Activated naive CD4-positive, alpha-beta T cell treated with anti-CD3 and anti-CD28 coated beads, Interleukin-2, amount 50 U/mL, for 24 hours (primary cell): ENCODE results near the gene ODF2.
"Not testable (repeated sequence)": the region's sequence is repeated elsewhere in the genome, so short reads cannot be mapped to it uniquely, and the experiment has no call there.

Source experiments
- H3K27ac Mint-ChIP-seq: one replicate; pipeline ENCODE4 v1.8.0; 2021; ENCODE audit warnings: mild to moderate bottlenecking, mixed read lengths
- H3K27me3 Mint-ChIP-seq: one replicate; pipeline ENCODE4 v1.8.0; 2021; ENCODE audit warnings: mixed read lengths
- H3K36me3 Mint-ChIP-seq: one replicate; pipeline ENCODE4 v1.8.0; 2021; ENCODE audit warnings: mixed read lengths
- H3K4me1 Mint-ChIP-seq: one replicate; pipeline ENCODE4 v1.8.0; 2021; ENCODE audit warnings: mixed read lengths
- H3K4me3 Mint-ChIP-seq: one replicate; pipeline ENCODE4 v1.8.0; 2021; ENCODE audit warnings: mild to moderate bottlenecking, mixed read lengths
- H3K9me3 Mint-ChIP-seq: one replicate; pipeline ENCODE4 v1.8.0; 2021; ENCODE audit warnings: mixed read lengths

The ODF2 gene

GRCh38 chr9:128455849-128456612, at the start of gene ODF2:
Gene ODF2, plus strand, starts transcription at chr9:128456006. Its CDS starts 86 bp downstream, at chr9:128456092.
- Mint-ChIP-seq H3K4me1 (peaks cover 12% of the 10 kb centered on the region), H3K27me3 (no peaks in the 10 kb centered on the region), H3K27ac (peak within 1 kb of the TSS; percentile 85), H3K36me3 (no peaks in the 10 kb centered on the region), H3K9me3 (no peaks in the 10 kb centered on the region), H3K4me3 (peak within 1 kb of the TSS; percentile 93)

GRCh38 chr9:128406848-128407391, 48.9 kb upstream of the ODF2 start:
- no peaks in the 10 kb centered on the region for H3K36me3 Mint-ChIP-seq
- no peaks in the 10 kb centered on the region for H3K4me1 Mint-ChIP-seq
- no peak overlapping the region for H3K27ac Mint-ChIP-seq
- H3K9me3 Mint-ChIP-seq, result no peaks in the 10 kb centered on the region
- peaks cover 8% of the 10 kb centered on the region for H3K27me3 Mint-ChIP-seq
- H3K4me3 Mint-ChIP-seq, result no peak overlapping the region

DNA sequence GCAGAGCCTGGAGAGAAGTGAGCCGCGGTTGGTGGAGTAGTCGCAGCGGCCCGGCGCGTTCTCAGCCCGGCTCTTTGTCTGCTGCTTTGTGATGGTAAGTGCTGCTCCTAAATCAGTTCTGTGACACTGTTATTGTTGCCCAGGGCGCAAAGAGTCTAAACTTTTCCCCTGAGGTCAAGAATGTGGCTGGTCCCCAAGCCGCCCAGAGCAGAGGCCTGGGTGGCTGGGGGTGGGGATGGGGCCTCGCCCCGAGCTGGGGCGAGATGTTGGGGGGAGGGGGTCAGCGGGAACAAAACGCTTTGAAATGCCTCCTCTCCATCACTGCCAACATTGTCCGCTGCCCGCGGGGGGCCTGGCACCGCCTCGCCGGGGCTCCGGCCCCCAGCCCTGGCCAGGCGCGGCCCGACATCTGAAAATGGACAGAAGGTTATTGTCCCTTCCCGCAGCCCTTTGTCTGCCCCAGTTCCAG, 46.8 kb upstream of the ODF2 start:
- Mint-ChIP-seq H3K27ac (no peak overlapping the region), H3K36me3 (no peaks in the 10 kb centered on the region), H3K27me3 (peaks cover 11% of the 10 kb centered on the region), H3K4me1 (no peaks in the 10 kb centered on the region), H3K9me3 (no peaks in the 10 kb centered on the region), H3K4me3 (no peak overlapping the region)

- H3K27me3 Mint-ChIP-seq, result peaks cover 13% of the 10 kb centered on the region
- H3K36me3 Mint-ChIP-seq, result no peaks in the 10 kb centered on the region
- H3K27ac Mint-ChIP-seq, result no peak overlapping the region
- H3K9me3 Mint-ChIP-seq, result no peaks in the 10 kb centered on the region
- H3K4me3 Mint-ChIP-seq, result no peak overlapping the region
- H3K4me1 Mint-ChIP-seq, result no peaks in the 10 kb centered on the region
These were observed 46.4 kb upstream of the ODF2 start for GRCh38 chr9:128409450-128409849.

DNA sequence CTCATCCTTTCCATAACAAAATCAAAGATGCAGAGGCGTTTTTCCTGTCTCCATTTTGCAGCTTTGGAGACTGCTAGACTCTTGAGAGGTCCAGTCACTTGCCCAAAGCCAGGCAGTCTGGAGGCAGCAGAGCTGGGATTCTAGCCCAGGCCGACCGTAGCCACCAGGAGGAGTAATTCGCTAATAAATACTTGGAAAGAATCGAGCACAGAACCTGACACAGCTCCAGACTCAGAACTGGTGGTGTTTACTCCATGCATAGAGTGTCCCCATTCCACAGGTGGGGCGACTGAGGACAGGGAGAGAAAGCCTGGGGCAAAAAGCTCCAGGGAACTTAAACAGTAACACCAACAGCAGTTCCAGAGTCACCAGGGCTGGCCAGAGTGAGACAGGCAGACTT, 45.8 kb upstream of the ODF2 start:
- peaks cover 16% of the 10 kb centered on the region for H3K27me3 Mint-ChIP-seq

GRCh38 chr9:128411364-128412119, 44.3 kb upstream of the ODF2 start:
- H3K27ac Mint-ChIP-seq, result no peak overlapping the region

More for the DNA sequence above, 45.8 kb upstream of the ODF2 start:
- no peak overlapping the region for H3K27ac Mint-ChIP-seq
- H3K36me3 Mint-ChIP-seq, result no peaks in the 10 kb centered on the region
- H3K4me1 Mint-ChIP-seq, result no peaks in the 10 kb centered on the region
- H3K4me3 Mint-ChIP-seq, result no peak overlapping the region
- H3K9me3 Mint-ChIP-seq, result no peaks in the 10 kb centered on the region

GRCh38 chr9:128412120-128412790, 43.6 kb upstream of the ODF2 start:
- no peaks in the 10 kb centered on the region for H3K36me3 Mint-ChIP-seq
- no peak overlapping the region for H3K4me3 Mint-ChIP-seq
- no peaks in the 10 kb centered on the region for H3K4me1 Mint-ChIP-seq
- peaks cover 28% of the 10 kb centered on the region for H3K27me3 Mint-ChIP-seq
- no peak overlapping the region for H3K27ac Mint-ChIP-seq
- no peaks in the 10 kb centered on the region for H3K9me3 Mint-ChIP-seq

More at GRCh38 chr9:128411364-128412119, 44.3 kb upstream of the ODF2 start:
- Mint-ChIP-seq H3K4me3 (no peak overlapping the region), H3K27me3 (peaks cover 28% of the 10 kb centered on the region), H3K4me1 (no peaks in the 10 kb centered on the region), H3K9me3 (no peaks in the 10 kb centered on the region), H3K36me3 (no peaks in the 10 kb centered on the region)

- not testable (repeated sequence) for H3K9me3 Mint-ChIP-seq, H3K4me1 Mint-ChIP-seq, H3K36me3 Mint-ChIP-seq, H3K27ac Mint-ChIP-seq, H3K4me3 Mint-ChIP-seq
- peaks cover 23% of the 10 kb centered on the region for H3K27me3 Mint-ChIP-seq
These were observed 42.1 kb upstream of the ODF2 start for GRCh38 chr9:128413728-128414127.

DNA sequence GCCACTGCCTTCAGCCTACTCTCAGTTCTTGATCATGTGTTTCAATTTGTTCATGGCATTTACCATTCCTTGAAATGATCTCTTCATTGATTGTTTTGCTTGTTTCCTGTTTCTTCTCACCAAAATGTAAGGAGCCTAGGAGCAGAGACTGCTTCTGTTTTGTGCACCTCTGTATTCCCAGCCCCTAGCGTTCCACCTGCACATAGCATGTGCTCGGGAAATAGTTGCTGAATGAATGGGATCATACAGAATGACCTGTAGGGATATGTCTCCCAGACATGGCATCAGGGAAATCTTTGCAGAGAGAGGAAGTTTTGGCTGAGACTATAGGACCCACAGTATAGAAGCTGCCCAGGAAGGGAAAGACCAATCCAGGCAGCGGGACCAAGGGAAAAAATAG, 41.3 kb upstream of the ODF2 start:
- Mint-ChIP-seq H3K27me3 (peaks cover 24% of the 10 kb centered on the region), H3K4me1 (peaks cover 3% of the 10 kb centered on the region), H3K36me3 (no peaks in the 10 kb centered on the region), H3K27ac (no peak overlapping the region), H3K9me3 (no peaks in the 10 kb centered on the region), H3K4me3 (no peak overlapping the region)

DNA sequence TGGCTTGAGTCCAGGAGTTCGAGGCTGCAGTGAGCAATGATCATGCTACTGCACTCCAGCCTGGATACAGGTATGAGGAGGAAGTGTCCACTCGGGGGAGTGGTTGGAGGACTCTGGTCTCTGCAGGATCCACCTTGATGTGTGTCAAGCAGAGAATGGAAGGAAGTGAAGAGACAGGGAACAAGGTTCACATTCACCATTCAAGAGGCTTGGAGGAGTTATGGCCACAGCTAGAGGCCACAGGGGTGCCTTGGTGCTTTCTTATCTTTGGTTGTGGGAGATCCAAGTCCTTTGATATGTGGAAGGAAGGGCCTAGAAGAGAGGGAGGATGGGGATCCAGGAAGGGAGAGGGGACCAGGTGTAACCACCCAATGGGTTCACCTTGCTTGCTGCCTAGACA, 40.5 kb upstream of the ODF2 start:
- H3K27me3 Mint-ChIP-seq, result peaks cover 24% of the 10 kb centered on the region
- no peaks in the 10 kb centered on the region for H3K9me3 Mint-ChIP-seq
- H3K4me3 Mint-ChIP-seq, result no peak overlapping the region
- no peaks in the 10 kb centered on the region for H3K36me3 Mint-ChIP-seq
- peaks cover 9% of the 10 kb centered on the region for H3K4me1 Mint-ChIP-seq
- no peak overlapping the region for H3K27ac Mint-ChIP-seq

DNA sequence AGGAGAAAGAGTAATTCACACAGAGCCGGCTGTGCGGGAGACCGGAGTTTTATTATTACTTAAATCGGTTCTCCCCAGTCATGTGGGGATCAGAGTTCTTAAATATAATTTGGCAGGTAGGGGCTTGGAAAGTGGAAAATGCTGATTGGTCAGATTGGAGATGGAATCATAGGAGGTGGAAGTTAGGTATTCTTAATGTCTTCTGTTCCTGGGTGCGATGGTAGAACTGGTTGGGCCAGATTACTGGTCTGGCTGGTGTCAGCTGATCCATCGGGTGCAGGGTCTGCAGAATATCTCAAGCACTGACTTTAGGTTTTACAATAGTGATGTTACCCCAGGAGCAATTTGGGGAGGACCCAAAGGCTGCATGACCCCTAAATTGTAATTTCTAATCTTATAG, 39.8 kb upstream of the ODF2 start:
- Mint-ChIP-seq H3K36me3 (no peaks in the 10 kb centered on the region), H3K27ac (peak overlapping the region; percentile 55), H3K4me3 (no peak overlapping the region), H3K9me3 (no peaks in the 10 kb centered on the region), H3K4me1 (peaks cover 9% of the 10 kb centered on the region), H3K27me3 (peaks cover 24% of the 10 kb centered on the region)

DNA sequence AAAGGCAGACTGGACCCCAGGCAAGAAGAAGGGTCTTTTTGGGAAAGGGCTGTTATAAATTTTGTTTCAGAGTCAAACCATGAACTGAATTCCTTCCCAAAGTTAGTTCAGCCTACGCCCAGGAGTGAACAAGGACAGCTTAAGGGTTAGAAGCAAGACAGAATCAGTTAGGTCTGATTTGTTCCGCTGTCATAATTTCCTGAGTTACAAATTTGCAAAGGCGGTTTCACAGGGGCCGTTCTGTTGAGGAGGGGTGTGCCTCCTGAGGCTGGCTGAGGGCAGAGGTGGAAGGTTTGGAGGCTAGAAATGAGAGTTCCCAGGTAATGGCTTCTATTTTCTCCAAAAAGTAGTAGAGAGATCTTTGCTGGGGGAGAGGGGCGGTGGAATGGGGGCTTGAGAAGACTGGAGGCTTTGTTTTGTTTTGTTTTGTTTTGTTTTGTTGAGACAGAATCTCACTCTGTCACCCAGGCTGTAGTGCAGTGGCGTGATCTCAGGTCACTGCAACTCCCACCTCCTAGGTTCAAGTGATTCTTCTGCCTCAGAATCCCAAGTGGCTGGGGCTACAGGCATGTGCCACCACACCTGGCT, 39.3 kb upstream of the ODF2 start:
- peaks cover 24% of the 10 kb centered on the region for H3K27me3 Mint-ChIP-seq
- no peak overlapping the region for H3K27ac Mint-ChIP-seq

GRCh38 chr9:128419061-128419925, 36.5 kb upstream of the ODF2 start:
- peaks cover 9% of the 10 kb centered on the region for H3K4me1 Mint-ChIP-seq
- H3K36me3 Mint-ChIP-seq, result no peaks in the 10 kb centered on the region
- peak overlapping the region; percentile 85 for H3K4me3 Mint-ChIP-seq
- peaks cover 21% of the 10 kb centered on the region for H3K27me3 Mint-ChIP-seq
- no peaks in the 10 kb centered on the region for H3K9me3 Mint-ChIP-seq
- no peak overlapping the region for H3K27ac Mint-ChIP-seq

More for the DNA sequence above, 39.3 kb upstream of the ODF2 start:
- Mint-ChIP-seq H3K4me3 (no peak overlapping the region), H3K36me3 (no peaks in the 10 kb centered on the region), H3K4me1 (peaks cover 9% of the 10 kb centered on the region), H3K9me3 (no peaks in the 10 kb centered on the region)

DNA sequence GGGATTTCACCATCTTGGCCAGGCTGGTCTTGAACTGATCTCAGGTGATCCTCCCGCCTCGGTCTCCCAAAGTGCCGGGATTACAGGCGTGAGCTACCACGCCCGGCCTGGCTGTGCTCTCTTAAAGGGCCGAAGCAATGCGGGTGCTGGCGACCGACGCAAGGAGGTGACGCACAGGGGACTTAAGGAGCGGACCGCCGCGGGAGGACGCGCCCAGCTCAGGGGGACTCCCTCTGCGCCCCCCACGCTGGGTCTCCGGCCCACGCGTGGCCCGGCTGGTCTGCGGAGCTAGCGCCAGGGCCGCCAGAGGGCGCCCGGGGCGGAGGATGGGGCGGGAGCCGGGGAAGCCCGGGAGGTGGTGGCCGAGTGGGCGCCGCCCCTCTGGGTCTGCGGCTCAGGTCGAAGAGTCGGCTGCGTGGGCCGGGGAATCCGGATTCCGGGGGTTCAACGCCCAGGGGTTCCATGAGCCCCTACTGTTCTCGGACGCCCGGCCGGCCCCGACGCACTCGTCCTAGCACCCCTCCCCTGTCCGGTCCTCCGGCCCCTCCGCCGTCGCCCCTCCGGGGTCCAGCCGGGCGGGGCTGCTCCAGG, 35.7 kb upstream of the ODF2 start:
- peak overlapping the region; percentile 8 for H3K27ac Mint-ChIP-seq
- H3K4me1 Mint-ChIP-seq, result peaks cover 9% of the 10 kb centered on the region
- peaks cover 14% of the 10 kb centered on the region for H3K27me3 Mint-ChIP-seq
- peak overlapping the region; percentile 85 for H3K4me3 Mint-ChIP-seq
- H3K36me3 Mint-ChIP-seq, result no peaks in the 10 kb centered on the region
- H3K9me3 Mint-ChIP-seq, result no peaks in the 10 kb centered on the region
